Loucy (cell line): ENCODE measurements around the gene PLEK2.
A peak's percentile ranks its signal among the peaks of the same experiment; 100 is the strongest.

ENCODE experiments used
- H2AFZ ChIP-seq: fragments of 200-600 bp; sonication (generic); 2 replicates; pipeline ENCODE4 v1.6.0; 2016; ENCODE audit warnings: antibody characterized with exemption, mild to moderate bottlenecking, low read length, moderate library complexity
- H3F3A ChIP-seq: fragments of 200-600 bp; 2 replicates; pipeline ENCODE4 v1.6.0; 2016; ENCODE audit warnings: antibody characterized with exemption, low read depth, mild to moderate bottlenecking
- H3K27me3 ChIP-seq: fragments of 200-600 bp; sonication (generic); 2 replicates; pipeline ENCODE4 v1.6.1; 2014; ENCODE audit warnings: low read length, mild to moderate bottlenecking; ENCODE audit not compliant: insufficient read depth, poor library complexity, severe bottlenecking
- H3K36me3 ChIP-seq: fragments of 200-600 bp; sonication (generic); 2 replicates; pipeline ENCODE4 v1.6.1; 2016; ENCODE audit warnings: low read length; ENCODE audit not compliant: insufficient read depth
- H3K4me1 ChIP-seq: fragments of 200-600 bp; sonication (generic); 2 replicates; pipeline ENCODE4 v1.5.1; 2014; ENCODE audit warnings: low read length, mild to moderate bottlenecking; ENCODE audit not compliant: insufficient read depth, poor library complexity, severe bottlenecking
- H3K4me2 ChIP-seq: fragments of 200-600 bp; sonication (generic); 2 replicates; pipeline ENCODE4 v1.6.0; 2014; ENCODE audit warnings: antibody characterized with exemption, low read length, low read depth, mild to moderate bottlenecking; ENCODE audit not compliant: poor library complexity, severe bottlenecking
- H3K4me3 ChIP-seq: fragments of 200-600 bp; sonication (generic); 2 replicates; pipeline ENCODE4 v1.5.1; 2014; ENCODE audit warnings: low read length, mild to moderate bottlenecking, mixed read lengths; ENCODE audit not compliant: poor library complexity, severe bottlenecking
- H3K79me2 ChIP-seq: fragments of 200-600 bp; sonication (generic); 2 replicates; pipeline ENCODE4 v1.6.1; 2014; ENCODE audit warnings: low read length; ENCODE audit not compliant: insufficient read depth
- H3K9ac ChIP-seq: fragments of 200-600 bp; sonication (generic); 2 replicates; pipeline ENCODE4 v1.6.0; 2014; ENCODE audit warnings: mild to moderate bottlenecking, low read depth, low read length, moderate library complexity; ENCODE audit not compliant: poor library complexity, severe bottlenecking
- H3K9me2 ChIP-seq: fragments of 200-600 bp; sonication (generic); replicated peaks from 2 replicates; pipeline ENCODE4 v1.6.1; 2016; ENCODE audit warnings: low read depth, low read length, mixed read lengths
- H3K9me3 ChIP-seq: fragments of 200-600 bp; sonication (generic); 2 replicates; pipeline ENCODE4 v1.6.1; 2014; ENCODE audit warnings: mild to moderate bottlenecking, antibody characterized with exemption, low read length, low read depth; ENCODE audit not compliant: insufficient read depth
- H4K20me1 ChIP-seq: fragments of 200-600 bp; sonication (generic); 2 replicates; pipeline ENCODE4 v1.6.0; 2014; ENCODE audit warnings: antibody characterized with exemption, low read length, mild to moderate bottlenecking; ENCODE audit not compliant: insufficient read depth, poor library complexity, severe bottlenecking
- CTCF ChIP-seq: fragments of 200-600 bp; sonication (generic); conservative IDR thresholded peaks from 2 replicates; pipeline ENCODE4 v1.5.1; 2014; ENCODE audit warnings: mild to moderate bottlenecking, antibody characterized with exemption, low read length
- EZH2phosphoT487 ChIP-seq: fragments of 200-600 bp; IDR thresholded peaks from 2 replicates; pipeline ENCODE4 v1.6.1; 2018; ENCODE audit warnings: antibody characterized with exemption, mild to moderate bottlenecking, moderate library complexity, borderline replicate concordance

Gene PLEK2

GRCh38 chr14:67429510-67430205 lies 17.7 kb upstream of the PLEK2 start:
- no peaks in the 10 kb centered on the region for H3K79me2 ChIP-seq
- TF ChIP-seq EZH2phosphoT487 (no peak), CTCF (no peak)
- no peaks in the 10 kb centered on the region for H4K20me1 ChIP-seq
- no peaks in the 10 kb centered on the region for H3K9me2 ChIP-seq
- no peak overlapping the region for H3K4me3 ChIP-seq
- H3K9ac ChIP-seq, result no peak overlapping the region
- no peaks in the 10 kb centered on the region for H3K27me3 ChIP-seq
- H3K4me1 ChIP-seq, result no peaks in the 10 kb centered on the region
- no peaks in the 10 kb centered on the region for H3K36me3 ChIP-seq
- H3K9me3 ChIP-seq, result no peaks in the 10 kb centered on the region
- no peak overlapping the region for H3K4me2 ChIP-seq
- no peak overlapping the region for H2AFZ ChIP-seq
- H3F3A ChIP-seq, result no peaks in the 10 kb centered on the region

DNA sequence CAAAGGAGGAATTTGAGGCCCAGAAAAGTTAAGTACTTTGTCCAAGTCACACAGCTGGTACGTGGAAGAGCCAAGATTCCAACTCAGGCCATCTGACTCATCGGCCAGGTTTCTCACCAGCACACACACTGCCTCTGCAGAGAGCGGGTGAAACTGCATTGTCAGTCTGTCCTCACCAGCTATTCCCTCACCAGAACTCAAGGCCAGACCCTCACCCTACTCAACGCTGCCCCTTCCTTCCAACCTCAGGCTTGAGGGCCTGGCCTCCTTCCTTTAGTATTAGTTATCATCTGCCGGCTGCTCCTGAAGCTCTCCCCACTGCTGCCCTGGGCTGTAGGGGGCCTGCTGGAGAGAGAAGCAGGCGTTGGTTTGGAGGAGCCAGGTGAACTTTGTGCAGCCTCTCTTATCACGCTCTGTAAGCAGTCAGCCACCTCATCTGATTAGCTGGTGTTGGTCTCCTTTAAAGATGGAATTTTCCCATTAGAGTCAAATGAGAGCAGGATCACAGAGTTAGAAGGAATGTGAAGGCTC lies 16.6 kb upstream of the PLEK2 start:
- H3K9ac ChIP-seq, result no peak overlapping the region
- no peak overlapping the region for H2AFZ ChIP-seq
- H3F3A ChIP-seq, result no peaks in the 10 kb centered on the region
- H3K79me2 ChIP-seq, result no peaks in the 10 kb centered on the region
- H3K27me3 ChIP-seq, result no peaks in the 10 kb centered on the region
- no peak overlapping the region for H3K4me2 ChIP-seq
- H3K4me3 ChIP-seq, result no peak overlapping the region
- no peaks in the 10 kb centered on the region for H3K36me3 ChIP-seq
- H3K9me2 ChIP-seq, result no peaks in the 10 kb centered on the region
- TF ChIP-seq EZH2phosphoT487 (no peak), CTCF (no peak)
- no peaks in the 10 kb centered on the region for H3K9me3 ChIP-seq
- no peaks in the 10 kb centered on the region for H4K20me1 ChIP-seq
- no peaks in the 10 kb centered on the region for H3K4me1 ChIP-seq

DNA sequence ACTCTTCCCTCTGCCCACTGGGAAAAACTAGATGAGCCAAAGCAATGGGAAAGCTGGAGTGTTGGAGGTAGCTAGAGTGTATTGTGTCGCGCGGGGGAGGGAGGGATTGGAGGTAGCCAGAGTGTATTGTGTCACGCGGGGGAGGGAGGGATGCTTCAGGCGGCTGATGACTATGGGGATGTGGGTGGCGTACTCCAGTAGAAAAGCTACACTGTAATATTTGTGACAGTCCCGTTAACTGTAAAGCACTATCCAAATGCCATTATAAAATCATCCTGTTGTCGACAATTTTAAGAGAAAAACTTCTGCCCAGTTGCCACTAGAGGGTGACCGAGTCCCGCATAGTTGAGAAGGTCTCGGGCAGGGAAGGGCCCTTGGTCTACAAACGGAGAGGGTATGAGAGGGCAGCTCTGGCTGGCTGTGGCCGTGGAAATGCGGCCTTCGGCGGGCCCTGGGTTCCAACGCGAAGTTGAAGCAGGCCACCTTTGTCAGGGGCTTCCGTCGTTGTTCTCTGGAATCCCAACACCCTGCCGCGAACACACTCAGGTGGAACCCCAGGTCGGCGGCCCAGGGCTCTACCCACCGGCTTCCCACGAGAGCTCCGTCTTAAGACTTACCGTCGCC lies 15.1 kb upstream of the PLEK2 start:
- 0 out of 2 replicates have a peak overlapping the region, but pooled peaks have one; percentile 3 for H2AFZ ChIP-seq
- H3F3A ChIP-seq, result no peaks in the 10 kb centered on the region
- no peak overlapping the region for H3K4me3 ChIP-seq
- H3K9me2 ChIP-seq, result no peaks in the 10 kb centered on the region
- no peaks in the 10 kb centered on the region for H3K4me1 ChIP-seq
- no peaks in the 10 kb centered on the region for H3K27me3 ChIP-seq
- H3K4me2 ChIP-seq, result no peak overlapping the region
- H4K20me1 ChIP-seq, result no peaks in the 10 kb centered on the region
- no peak overlapping the region for H3K9ac ChIP-seq
- H3K79me2 ChIP-seq, result no peaks in the 10 kb centered on the region
- no peak for TF ChIP-seq EZH2phosphoT487
- TF ChIP-seq CTCF, result peak; percentile 87
- H3K9me3 ChIP-seq, result no peaks in the 10 kb centered on the region
- no peaks in the 10 kb centered on the region for H3K36me3 ChIP-seq
